ENCODE measurements around the gene PSG2.
"Not testable (repeated sequence)": the region's sequence is repeated elsewhere in the genome, so short reads cannot be mapped to it uniquely, and the experiment has no call there.

DNA sequence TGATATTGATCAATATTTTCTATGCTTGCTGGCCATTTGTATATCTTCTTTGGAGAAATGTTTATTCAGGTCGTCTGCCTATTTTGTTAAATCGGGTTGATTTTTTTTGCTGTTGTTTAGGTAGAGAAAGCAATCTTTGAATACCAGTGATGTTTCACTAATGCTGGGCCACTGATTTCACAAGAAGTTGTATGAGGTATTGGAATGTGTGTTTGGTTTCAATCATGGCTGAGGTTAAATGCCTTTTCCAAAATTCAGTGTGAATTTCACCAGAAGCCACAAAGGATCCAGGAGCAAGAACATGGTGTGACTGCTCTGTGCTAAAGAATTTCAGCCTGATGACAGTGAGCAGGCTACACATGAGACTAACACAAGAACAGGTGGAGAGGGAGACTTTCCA lies 32.1 kb upstream of the PSG2 start:
- TF ChIP-seq, protein P1, sequence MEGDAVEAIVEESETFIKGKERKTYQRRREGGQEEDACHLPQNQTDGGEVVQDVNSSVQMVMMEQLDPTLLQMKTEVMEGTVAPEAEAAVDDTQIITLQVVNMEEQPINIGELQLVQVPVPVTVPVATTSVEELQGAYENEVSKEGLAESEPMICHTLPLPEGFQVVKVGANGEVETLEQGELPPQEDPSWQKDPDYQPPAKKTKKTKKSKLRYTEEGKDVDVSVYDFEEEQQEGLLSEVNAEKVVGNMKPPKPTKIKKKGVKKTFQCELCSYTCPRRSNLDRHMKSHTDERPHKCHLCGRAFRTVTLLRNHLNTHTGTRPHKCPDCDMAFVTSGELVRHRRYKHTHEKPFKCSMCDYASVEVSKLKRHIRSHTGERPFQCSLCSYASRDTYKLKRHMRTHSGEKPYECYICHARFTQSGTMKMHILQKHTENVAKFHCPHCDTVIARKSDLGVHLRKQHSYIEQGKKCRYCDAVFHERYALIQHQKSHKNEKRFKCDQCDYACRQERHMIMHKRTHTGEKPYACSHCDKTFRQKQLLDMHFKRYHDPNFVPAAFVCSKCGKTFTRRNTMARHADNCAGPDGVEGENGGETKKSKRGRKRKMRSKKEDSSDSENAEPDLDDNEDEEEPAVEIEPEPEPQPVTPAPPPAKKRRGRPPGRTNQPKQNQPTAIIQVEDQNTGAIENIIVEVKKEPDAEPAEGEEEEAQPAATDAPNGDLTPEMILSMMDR (IDR thresholded peaks at IDR 0.05; ENCODE audit: low read depth, low read length, poor library complexity, severe bottlenecking), result not testable (repeated sequence)
- not testable (repeated sequence) for TF ChIP-seq EZH2phosphoT487 (IDR thresholded peaks at IDR 0.05; ENCODE audit: borderline replicate concordance, low read length)
